Fibroblast of skin of abdomen (primary cell): ENCODE data around the gene PLSCR4.

Source experiments
- DNase-seq: peaks from one replicate; pipeline ENCODE4 v3.0.0-alpha.2; 2013

Gene PLSCR4

GRCh38 chr3:146191051-146191450 is 59.9 kb downstream of the PLSCR4 start:
- no peak for DNase-seq

GRCh38 chr3:146189519-146190173 is 61.3 kb downstream of the PLSCR4 start:
- DNase-seq = peak; percentile 64

DNA sequence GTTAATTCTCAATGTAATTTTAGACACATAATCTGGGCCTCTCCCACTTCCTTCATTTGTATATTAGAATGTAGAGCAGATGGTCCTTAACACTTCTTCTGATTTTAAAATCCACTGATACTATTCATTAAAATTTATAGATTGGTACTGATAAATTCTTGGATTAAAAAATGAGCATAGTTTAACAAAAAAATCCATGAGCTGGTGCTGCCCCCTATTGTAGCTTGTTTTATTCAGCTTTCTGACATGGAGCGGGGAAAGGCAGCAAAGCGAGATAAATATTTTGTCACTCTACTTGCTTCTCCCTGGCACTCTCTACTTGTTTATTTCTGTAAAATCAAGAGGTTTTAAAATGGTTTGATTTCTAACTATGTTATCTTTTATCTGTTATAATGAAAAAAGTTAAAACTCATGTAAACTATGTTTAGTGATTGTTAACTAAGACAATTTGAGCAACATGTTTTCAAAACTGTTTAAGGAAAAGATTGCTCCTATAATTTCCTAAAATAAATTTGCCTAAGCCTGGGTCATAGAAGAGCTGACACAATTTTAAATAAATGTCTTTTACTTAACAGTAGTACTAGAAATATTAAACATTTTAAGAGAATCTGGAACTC is 63.5 kb downstream of the PLSCR4 start:
- DNase-seq = peak; percentile 35

- DNase-seq = peak; percentile 28
These were observed 66.5 kb downstream of the PLSCR4 start for GRCh38 chr3:146184241-146185015.

DNA sequence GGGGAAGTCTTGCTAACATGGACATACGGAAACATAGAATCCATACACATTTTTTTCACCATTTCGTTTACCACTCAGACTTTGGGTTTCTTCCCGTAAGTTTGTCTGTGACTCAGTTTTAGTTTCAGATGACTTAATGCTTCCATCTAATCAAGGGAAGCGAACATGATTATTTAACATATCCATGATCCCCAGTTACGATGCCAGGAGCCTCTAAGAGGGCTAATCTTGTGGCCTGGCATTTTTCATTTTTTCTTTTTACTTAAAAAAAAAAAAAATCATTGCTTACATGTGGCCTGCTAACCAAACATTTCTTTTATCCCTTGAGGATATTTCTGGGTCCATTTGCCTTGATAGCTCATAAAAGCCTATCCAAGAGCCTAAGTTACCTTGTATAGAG is 69.7 kb downstream of the PLSCR4 start:
- no peak for DNase-seq

- DNase-seq = no peak
These were observed 70.5 kb downstream of the PLSCR4 start for GRCh38 chr3:146180376-146180775.

GRCh38 chr3:146178006-146178689 is 72.8 kb downstream of the PLSCR4 start:
- DNase-seq = no peak

GRCh38 chr3:146177519-146177918 is 73.4 kb downstream of the PLSCR4 start:
- no peak for DNase-seq

- DNase-seq = no peak
These were observed 73.8 kb downstream of the PLSCR4 start for GRCh38 chr3:146177072-146177471.

GRCh38 chr3:146172586-146172985 is 78.3 kb downstream of the PLSCR4 start:
- DNase-seq = no peak

DNA sequence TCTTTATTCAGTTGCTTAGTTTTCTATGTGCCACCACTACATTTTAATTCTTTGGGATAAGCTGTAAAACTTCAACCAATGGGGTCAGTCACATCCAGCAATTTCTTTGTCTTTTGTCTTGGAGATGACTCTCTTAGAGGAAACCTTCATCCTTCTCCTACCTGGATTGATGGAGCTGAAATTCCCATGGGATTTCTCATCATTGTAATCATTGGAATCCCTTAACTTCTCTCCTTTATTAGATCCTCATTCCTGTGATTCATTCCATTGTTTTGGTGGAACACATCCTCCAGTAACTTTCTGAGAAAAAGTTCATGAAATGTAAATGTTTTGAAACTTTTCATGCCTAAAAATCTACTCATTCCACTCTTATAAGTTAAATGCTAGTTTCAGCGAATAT is 80.3 kb downstream of the PLSCR4 start:
- DNase-seq = no peak

DNA sequence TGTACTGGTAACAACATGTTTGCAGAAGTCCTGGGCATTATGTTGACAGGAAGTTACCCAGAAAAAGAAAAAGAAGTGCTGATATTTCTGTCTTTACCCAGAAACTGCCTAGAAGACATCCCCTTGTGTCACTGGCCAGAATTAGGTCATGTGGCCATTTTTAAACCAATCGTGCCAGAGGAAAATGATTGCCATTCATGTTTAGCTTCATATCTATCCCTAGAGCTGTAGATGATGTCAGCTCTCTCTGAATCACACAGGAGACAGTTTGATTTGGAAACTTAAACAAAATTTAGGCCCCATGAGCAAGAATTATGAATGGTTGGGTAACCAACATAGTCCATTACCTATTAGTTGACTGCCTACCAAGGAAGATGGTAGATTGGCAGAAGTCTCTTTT is 81.0 kb downstream of the PLSCR4 start:
- no peak for DNase-seq

DNA sequence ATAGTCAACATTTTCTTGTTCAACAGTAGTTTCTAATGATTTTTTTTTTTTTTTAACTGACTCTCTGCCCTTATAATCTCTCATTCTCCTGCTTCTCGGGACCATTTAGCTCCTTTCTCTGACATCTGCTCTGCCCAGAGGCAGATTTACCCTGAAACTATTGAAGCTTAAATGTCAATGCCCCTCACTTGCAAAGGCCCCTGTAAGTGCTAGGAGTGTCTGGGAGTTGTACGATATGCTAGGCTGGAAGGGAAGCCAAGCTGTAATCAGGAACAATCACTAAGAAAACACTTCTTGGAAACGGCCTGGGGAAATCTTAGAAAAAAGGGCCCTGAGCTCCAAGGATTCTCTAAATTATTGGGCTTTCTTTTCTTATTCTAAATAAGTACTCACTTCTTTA is 84.1 kb downstream of the PLSCR4 start:
- DNase-seq = no peak

DNA sequence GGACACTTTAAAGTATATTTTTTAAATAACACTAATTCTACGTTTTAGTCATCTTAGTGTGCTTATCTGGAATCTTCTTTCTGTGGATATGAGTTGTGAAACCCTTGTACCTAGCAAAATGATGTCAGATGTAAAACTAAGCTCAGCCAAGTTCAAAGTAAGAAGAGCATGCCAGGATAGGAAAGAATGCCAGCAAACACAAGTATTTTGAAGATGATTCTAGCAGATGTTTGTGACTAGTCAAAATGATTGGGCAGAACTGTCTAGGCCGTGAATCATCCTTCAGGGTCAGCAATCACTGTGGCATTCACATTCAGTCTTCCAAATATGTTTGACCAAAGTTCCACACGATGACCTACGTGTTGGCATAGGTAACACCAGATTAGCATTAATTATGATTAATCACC is 84.5 kb downstream of the PLSCR4 start:
- peak; percentile 84 for DNase-seq

DNA sequence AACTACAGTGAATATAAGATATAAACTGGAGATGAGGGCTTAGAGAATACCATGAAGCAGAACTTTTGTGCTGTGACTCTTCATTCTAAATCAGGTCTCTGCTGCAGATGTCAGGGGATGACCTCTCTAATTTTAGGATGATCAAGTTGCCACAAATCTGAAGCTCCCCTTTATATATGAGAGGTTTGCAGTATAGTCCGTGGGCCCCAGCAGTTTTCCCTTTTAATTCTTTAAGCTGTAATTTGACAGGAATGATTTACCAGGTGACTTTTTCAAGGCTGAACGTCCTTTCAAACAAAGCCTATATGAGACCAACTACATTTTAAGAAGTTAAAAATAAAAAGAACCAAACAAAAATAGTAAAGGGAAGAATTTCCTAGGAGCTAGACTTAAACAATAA is 85.0 kb downstream of the PLSCR4 start:
- no peak for DNase-seq

DNA sequence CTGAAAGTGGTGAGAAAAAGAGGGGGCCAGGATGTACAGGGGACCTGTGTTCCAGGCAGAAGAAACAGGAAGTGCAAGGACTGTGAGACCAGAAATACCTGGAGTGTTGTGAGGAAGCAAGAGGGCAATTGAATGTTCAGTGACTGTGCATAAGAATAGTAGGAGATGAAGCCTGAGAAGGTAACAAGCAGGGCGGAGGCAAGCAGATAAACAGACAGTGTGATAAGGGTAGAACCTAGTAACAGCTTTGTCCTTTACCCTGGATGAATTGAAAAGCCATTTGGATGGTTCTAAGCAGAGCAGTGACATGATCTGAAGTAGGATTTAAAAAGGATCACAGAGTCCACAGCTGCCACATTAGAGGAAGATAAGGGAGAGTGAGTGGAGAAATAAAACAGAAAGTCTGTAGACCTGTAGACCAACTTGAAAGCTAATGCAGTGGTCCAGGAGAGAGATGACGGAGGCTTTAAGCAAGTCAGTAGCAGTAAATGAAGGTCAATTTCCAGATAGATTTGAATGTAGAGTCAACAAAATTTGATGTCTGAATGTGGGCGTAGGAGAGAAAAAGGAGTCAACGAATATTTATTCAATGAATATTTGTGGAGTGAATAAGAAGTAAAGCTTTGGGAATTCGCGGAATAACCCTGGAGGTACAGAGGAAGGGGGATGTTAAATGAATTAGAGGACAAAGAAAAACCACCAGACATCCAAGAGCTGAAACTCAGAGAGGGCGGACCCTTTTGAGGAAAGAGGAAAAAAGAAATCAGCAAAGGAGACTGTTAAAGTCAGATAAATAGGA is 85.7 kb downstream of the PLSCR4 start:
- DNase-seq = peak; percentile 81

GRCh38 chr3:146164506-146164905 is 86.4 kb downstream of the PLSCR4 start:
- no peak for DNase-seq

DNA sequence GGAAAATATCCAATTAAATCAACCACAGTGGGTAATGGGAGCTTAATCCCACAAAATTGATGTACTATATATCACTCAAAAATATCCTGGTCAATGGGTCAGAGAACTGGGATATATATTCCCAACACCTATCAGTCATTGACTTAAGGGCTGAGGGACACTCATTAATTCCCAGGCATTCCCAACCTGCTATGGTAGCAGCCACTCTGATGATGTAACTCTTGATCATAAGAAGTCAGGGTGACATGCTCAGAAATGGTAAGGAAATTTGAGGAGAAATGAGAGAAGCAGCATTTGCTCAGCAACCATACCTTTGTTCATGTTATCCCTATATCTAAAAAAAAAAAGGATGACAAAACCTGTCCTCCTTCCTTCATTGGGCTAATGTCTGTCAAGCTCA is 86.8 kb downstream of the PLSCR4 start:
- DNase-seq = no peak

DNA sequence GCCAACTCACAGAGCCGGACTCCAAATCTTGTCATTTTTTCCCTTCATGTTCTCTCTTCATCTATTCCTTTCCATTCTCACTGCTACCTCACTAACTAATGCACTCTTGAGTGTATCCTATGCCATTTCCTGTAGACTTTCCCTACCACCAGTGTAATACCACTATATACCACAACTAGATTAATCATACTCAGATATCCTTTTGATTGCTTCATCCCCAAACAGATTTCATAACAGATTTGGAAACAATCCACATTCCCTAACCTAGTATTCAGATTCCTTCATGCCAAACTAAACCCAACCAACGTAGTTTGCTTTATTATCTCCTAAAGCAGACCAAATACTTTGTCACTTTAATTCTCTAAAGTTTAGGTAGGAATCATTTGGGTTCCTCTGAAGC is 87.3 kb downstream of the PLSCR4 start:
- DNase-seq = peak; percentile 96

DNA sequence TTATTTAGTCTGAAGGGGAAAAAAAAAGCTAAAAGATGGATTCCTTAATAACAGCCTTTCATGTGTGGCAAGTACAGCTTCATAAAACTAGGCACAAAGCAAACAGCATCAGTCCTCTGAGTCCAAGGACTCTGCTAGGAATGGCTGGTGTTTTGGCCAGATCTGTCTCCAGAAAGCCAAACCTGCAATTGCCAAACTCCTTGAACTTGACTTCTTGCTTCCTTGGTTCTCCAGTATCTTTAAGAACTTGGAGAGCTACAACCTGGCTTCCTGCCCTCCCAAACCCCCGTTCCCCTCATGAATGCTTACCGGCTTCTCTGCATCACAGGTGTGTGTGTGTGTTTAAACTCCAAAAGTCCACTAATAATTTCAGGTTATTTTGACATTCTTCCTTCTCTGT is 88.3 kb downstream of the PLSCR4 start:
- DNase-seq = no peak

DNA sequence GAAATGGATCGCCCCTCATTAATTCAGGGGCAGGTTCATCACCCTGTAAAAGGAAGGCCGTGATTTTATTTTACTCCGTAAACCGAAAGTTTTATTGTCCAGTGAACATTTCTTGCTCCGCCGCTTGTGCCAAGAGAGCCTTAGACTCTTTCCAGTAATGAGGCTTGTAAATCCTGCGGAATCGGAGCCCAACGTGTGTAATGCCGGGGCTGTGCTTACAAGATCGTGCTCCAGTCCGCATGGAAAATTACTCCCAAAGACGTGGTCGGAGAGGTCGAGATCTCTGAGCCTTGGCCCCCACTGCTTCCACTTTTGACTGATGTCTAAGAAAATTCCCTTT is 89.3 kb downstream of the PLSCR4 start:
- DNase-seq = peak; percentile 56

DNA sequence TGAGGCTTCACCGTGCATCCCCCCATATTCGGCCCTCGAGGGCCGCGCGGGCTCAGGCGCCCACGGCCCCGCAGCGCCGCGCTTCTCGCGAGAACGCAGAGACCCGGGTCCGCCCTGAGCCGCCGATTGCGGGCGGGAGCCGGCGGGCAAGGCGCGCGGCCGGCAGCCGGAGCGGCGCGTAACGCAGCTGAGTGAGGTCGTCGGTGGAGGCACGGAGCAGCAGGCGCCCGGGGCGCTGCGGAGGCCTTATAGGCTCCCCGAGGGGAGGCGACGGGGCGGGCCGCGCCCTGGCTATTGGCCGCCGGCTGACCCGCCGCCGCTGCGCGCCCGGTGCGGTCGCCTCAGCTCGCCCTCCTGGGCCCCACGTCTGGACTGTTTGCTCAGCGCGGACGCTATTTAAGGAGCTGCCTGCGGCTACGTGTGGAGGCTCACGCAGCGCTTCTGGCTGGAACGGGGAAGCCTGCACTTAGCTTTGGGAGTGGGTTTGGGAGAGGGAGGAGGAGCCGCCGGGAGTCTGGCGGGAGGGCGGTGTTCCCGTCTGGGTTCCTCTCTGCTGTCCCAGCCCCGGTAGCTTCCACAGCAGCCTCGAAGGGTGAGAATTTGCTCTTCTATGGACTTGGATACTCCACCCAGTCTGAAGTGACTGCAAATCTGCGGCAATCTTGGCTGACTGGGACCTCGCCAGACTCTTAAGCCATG is 89.8 kb downstream of the PLSCR4 start, which contains the start of gene PLOD2:
PLOD2 (minus strand) TSS at position 221 of the 699 bp plus-strand sequence; CDS start at position 26, 195 bp downstream.
- DNase-seq = peak; percentile 94
